Uterus (tissue), 2 donors: ENCODE measurements around the gene HCST.

Experiments used
- CTCF ChIP-seq, 4 experiments: fragments of 200-600 bp in 2 of 4; fragments of 450-650 bp in 2 of 4; sonication (generic) in 2 of 4; IDR thresholded peaks; one replicate each; pipeline ENCODE4 v1.5.1; 2016 to 2019; ENCODE audit warnings: antibody characterized with exemption in 4 of 4, mild to moderate bottlenecking in 2 of 4, moderate library complexity in 1 of 4
- POLR2A ChIP-seq, 2 donors: fragments of 450-650 bp; IDR thresholded peaks; one replicate each; pipeline ENCODE4 v1.6.1; 2016; ENCODE audit warnings: antibody characterized with exemption in 2 of 2, mild to moderate bottlenecking in 1 of 2, moderate library complexity in 1 of 2

- TF ChIP-seq CTCF (IDR thresholded peaks at IDR 0.05) (no peak), POLR2A (IDR thresholded peaks at IDR 0.05) (no peak)
Observed at GRCh38 chr19:35868172-35868822, 34.0 kb upstream of the HCST start, which contains the start of gene APLP1.
